ENCODE data around the gene NMT1. TPM values are rescaled to one million over a fixed set of nuclear protein-coding genes. Genes with fewer than 3 reads are reported as not detected.

Gene NMT1
- total RNA-seq, 1 experiment from 2014 or later: 80.8 TPM

DNA sequence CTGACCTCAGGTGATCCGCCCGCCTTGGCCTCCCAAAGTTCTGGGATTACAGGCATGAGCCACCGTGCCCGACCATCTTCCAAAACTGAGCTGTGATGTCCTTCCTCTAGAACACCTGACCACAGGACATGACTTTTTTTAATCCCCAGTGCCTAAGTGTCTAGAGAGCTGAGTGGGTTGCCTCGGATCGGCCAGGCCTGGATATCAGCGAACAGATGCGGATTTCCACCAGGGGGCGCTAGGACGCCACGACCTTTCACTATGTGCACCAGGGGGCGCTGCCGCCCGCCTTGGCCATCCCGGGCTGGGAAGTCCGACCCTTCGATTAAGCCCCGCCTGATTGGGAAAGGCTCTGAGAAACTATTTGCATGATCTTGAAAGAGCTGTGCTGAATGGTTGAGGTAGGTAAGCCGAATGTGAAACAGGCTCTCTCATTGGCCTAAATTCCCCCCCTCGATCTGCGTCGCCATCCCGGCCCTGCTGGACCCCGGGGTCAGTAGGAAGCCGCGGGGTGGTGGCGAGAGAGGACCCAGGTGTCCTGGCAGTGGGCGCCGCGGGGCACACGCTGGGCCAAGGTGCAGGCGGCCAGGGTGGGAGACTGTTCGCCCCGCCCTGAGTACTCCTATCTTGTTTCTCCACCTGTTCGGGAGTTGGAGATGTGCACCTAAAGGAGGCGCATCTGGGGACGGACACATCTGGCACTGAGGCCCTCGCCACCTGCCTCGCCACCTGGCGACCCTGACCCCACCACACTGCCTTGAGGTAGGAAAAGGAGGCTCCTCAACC is 74.3 kb downstream of the NMT1 start, which contains the start of gene ACBD4:
Gene ACBD4 (plus strand): TSS at position 496 of the 786 bp plus-strand sequence. CDS start 458 bp downstream, outside the sequence.
- DNase-seq (ENCODE audit: low read depth): peak; percentile 97

DNA sequence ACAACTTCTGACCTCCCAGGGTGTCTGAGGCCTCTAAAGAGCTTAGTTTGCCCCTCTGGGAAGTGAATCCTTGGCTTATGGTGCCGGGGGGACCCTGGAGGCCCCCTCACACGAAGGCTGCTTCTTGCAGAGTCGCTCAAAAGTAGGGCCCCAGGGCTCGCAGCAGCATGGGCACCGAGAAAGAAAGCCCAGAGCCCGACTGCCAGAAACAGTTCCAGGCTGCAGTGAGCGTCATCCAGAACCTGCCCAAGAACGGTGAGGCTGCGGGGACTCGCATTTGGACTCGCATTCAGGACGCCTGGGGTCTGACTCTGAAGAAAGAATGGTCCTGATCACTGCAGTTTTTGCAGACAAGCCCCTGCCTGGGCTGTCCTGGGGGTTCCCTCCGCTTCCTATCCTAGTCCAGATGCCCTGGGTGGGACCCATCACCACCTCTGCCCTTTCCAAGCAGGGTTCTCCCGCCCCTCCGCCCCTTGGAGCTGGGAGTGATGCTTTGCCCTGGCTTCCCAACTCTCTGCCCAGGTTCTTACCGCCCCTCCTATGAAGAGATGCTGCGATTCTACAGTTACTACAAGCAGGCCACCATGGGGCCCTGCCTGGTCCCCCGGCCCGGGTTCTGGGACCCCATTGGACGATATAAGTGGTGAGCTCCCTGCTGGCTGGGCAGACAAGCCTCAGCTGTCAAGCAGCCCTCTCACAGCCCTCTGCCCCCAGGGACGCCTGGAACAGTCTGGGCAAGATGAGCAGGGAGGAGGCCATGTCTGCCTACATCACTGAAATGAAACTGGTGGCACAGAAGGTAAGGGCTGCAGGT is 75.1 kb downstream of the NMT1 start:
- DNase-seq (ENCODE audit: low read depth): no peak

DNA sequence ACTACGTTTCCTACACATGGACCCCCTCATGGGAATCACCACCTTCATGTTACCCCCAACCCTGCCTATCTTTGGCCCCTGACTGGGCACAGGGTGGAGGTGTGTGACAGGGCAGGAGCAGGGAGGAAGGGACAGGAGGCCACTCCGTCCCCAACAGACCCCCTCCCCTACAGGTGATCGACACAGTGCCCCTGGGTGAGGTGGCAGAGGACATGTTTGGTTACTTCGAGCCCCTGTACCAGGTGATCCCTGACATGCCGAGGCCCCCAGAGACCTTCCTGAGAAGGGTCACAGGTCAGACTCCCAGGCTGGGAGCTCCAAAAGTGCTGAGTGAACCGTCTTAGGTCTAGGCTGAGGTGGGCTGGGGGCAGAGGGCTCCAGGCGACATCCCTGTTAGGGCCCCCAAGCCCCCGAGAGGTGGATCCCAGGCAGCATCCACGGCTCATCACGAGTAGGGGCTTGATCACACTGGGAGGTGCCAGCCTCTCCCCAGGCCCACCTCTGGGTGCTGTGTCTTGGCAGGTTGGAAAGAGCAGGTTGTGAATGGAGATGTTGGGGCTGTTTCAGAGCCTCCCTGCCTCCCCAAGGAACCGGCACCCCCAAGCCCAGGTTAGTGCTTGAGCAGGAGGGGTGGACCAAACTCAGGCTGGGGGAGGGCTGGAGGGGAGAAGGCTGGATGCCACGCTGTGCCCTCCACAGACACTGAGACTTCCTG is 75.9 kb downstream of the NMT1 start:
- DNase-seq (ENCODE audit: low read depth): no peak

DNA sequence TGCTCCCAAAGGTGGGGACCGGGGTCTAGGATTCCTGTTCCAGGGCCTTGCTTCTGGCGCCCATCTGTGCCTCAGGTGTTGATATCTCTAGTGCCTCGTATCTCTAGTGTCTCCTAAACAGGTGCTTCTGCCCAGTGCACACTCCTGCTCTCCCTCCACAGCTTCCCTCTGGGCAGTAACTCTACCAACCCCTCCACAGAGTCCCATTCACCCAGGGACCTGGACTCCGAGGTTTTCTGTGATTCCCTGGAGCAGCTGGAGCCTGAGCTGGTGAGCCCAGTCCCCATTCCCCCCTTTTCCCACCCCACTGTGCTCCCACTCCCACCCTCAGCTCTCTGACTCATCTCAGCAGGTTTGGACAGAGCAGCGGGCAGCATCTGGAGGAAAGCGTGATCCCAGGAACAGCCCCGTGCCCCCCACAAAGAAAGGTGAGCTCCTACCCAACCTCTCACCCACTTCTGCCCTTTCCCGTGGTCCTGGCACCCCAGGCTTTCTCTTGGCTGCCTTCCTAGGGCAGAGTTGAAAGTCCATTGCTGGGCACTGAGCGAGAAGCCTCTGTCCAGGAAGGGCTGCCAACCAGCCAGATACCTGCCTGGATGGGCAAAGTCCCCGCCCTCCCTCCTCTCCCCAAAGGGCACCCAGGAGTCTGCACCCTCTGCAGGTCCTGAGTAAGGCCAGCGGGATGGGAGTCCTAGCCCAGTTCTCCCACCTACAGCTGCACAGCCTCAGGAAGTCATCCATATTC is 76.6 kb downstream of the NMT1 start:
- DNase-seq (ENCODE audit: low read depth): no peak

DNA sequence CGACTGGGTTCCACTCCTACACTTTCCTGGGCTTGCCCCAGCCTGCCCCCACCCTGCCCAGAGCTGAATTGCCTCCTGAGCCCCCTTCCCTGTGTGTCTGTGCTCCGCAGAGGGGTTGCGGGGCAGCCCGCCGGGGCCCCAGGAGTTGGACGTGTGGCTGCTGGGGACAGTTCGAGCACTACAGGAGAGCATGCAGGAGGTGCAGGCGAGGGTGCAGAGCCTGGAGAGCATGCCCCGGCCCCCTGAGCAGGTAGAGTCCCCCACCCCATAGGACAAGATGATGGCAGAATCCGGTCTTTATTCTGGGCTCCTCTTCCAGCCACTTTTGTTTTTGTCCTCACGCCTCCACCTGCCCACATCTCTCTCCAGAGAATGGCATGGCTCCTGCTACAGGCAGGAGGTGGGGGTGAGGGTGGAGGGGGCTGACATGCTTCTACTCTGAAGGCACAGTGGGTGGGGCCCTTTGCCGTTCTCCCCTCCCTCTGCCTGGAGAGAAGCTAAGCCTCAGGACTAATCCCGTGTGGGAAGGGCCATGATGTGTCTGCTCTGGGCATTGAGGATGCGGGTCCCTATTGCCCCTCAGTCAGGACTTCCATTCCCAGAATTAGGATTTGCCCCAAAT is 77.9 kb downstream of the NMT1 start:
- no peak for DNase-seq (ENCODE audit: low read depth)

DNA sequence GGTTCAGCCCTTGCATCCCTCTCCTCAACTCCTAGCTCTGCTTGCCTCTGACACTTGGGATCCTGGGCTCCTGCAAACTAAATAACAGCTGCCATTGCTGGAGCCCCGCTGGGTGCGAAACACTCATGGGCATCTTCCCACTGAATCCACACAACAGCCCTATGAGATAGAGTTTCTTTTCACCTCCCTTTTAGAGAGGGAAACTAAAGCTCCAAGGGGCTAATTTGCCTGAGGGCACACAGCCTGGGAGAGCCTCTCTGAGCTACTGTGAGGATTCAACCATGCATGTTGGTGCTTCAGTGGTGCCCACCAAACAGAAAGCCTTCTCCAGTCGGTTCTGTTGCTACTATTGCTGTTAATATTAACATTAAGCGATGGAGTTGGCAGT is 78.4 kb downstream of the NMT1 start:
- no peak for DNase-seq (ENCODE audit: low read depth)

DNA sequence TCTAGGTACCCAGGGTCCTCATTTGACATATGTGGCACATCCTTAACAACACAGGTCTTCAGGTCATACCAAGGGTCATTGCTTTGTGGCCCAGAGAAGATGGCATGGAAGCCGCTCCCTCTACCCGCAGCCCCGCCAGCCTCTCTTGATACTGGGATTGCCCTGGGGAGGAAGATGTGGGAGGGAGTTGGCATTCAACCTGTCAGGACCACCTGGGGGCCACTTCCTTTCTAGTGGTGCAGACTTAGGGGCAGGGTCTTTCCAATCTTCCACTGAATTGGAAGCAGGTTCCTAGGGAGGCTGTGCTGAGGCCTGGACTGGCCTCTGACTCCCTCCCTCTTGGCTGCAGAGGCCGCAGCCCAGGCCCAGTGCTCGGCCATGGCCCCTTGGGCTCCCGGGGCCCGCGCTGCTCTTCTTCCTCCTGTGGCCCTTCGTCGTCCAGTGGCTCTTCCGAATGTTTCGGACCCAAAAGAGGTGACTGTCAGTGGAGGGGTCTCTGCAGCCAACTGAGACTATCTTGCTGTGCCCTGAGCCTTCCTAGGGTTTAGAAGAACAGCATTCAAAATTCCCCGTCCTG is 82.1 kb downstream of the NMT1 start:
- no peak for DNase-seq (ENCODE audit: low read depth)

DNA sequence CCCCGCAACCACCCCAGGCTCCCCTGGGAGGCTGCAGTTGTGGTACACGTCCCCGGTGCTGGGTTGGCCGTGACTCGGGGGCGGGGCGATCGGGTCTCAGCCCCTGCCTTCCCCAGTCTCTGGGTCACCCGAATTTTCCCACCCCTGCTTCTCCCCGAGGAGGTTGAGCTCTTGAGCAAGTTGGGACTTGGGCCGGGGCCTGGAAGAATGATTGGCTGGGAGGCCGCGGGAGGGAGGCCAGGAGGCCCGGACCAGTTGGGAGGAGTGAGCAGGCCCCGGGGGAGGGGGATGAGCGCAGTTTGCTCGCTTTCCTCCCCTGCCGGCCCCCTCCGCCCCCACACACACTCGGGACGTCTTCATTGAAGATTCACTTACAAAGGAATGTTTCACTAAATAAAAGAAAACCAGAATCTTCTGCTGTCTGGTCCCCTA is 82.7 kb downstream of the NMT1 start:
- peak; percentile 29 for DNase-seq (ENCODE audit: low read depth)

DNA sequence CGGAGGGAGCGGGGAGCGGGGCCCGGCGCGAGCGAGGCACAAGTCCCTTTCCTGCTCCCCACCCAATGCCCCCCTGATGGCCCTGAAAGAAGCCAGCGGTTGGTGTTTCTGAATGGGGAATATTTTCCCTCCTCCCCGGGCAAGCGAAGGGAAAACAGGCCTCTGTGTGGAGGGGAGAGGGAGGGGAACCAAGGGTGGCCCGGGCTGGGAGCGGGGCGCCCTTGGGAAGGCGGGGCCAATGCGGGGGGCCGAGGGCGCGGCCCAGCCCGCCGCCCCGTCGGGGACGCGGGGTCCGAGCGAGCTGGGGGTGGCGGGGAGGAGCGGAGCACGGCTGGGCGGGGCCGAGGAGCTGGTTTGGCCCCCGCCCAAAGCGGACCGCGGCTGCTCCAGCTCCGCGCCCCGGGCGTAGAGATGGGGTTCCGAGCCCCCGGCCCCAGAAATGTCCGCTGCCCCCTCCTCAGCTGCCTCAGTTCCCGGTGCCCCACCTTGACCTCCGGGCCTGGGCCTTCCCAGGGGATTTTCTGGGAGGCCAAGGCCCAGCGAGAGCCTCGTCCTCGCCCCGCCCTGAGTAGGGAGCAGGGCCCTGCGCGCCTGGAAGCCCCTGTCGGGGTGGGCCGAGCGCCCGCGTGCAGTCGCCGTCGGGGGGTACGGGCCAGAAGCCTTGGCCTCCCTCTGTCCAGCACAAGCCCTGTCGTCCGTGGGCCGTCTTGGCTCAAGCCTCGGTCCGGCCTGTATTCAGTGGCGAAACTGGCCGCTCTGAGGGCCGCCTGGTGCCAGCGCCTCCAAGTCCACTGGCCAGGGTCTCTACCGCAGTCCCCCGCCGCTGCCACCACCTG is 83.3 kb downstream of the NMT1 start:
- DNase-seq (ENCODE audit: low read depth): no peak

DNA sequence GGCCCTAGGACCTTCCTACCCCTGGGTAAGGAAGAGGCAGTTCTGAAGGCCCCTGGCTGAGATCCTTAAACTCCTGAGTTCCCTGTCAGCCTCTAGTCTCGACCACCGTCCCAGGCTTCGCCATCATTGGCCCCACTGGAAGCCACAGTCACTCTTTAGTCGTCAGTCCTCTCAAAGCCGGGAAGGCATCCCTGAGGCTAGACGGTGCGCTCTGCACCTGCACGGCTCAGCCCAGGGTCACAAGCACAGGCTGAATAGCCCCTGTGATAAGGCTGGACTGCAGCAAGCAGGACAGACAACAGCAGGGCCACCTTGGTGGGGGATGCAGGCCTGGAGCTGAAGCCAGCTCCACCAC is 83.9 kb downstream of the NMT1 start:
- no peak for DNase-seq (ENCODE audit: low read depth)

DNA sequence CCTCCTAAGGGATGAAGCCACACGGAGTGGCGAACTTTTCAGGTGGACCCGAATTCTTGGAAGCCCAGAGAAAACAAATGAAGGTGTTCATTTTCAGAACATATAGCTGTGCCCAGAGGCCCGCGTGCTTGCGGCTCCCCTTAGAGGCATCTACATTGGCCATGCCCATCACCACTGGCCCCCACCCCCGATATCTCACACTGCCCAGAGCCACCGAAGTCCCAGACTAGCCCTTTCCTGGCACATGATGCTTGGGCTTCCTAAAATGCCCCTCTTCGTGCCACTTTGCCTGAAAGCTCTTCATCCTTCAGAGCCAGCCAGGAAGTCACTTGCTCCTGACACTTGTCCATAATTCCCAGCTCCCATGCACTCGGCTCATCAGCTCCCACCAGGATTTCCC is 85.0 kb downstream of the NMT1 start:
- no peak for DNase-seq (ENCODE audit: low read depth)

DNA sequence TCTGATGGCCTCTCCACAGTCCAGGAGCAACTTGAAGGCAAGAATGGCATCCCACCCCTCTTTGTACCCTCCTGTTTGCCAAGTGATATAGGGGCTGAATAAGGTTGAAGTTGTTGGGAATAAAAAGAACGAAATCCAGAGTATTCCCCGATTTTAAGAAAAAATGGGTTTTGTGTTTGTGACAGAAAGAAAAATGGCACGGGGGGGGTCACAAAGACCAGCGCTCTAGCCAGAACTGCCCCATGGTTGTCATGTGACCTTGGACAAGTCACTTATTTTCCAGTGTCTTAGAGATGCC is 85.4 kb downstream of the NMT1 start:
- no peak for DNase-seq (ENCODE audit: low read depth)

DNA sequence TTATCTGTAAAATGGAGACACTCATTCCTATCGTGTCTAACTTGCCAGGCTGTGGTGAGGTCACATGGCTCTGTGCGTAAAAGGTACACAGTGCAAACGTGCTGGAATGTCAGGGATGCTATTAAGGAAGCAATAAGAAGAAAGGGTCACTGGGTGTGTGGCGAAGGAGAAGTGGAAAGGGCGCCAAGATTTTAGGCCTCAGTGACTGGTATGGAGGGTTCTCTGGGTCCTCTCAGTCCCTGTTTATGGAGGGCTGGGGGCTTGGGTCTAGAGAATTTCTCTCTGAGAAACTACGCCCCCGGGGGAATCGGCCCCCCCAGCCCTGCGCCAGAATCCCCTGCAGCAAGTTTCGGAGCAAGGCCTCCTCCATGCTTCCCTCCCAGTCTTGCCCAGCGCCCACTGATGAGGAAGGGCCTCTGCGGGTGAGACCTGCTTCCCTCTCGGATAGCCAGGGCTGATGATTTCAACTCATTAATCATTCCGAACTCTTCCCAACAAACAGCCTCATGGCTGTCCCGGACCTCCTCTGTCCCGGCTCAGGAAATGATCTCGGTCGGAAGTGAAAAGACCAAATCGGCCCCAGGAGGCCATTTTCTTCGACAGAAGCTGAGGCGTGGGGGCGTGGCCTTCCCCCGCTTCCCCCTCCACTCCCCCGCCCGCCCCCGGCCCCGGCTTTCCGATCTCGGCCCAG is 85.9 kb downstream of the NMT1 start:
- peak; percentile 80 for DNase-seq (ENCODE audit: low read depth)

DNA sequence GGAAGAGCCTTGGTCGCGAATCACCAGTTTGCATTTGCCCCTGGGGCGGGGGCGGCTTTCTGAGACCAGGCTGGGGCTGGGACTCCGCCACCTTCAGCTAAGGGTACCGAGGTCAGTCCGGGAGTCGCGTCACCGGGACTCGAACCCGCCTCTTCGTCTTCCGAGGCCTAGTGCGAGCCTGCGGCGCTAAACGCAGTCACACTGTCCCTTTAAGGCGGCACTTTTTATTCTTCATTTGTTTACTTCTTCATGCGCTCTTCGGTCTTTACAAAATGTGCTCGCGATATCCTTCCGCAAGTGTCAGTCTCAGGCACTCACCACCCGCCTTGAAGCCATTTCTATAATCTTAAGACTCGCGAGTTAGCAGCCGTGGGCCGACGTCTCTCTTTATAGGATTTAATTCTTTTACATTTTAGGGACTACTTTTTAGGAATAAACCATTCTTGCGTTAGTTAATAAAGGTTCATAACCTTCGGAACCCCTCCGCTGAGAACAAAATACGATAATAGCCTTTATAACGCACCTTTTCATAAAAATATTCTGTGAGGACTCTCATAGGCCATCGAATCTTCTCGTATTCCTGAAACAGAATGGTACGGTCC is 86.6 kb downstream of the NMT1 start:
- peak; percentile 95 for DNase-seq (ENCODE audit: low read depth)

DNA sequence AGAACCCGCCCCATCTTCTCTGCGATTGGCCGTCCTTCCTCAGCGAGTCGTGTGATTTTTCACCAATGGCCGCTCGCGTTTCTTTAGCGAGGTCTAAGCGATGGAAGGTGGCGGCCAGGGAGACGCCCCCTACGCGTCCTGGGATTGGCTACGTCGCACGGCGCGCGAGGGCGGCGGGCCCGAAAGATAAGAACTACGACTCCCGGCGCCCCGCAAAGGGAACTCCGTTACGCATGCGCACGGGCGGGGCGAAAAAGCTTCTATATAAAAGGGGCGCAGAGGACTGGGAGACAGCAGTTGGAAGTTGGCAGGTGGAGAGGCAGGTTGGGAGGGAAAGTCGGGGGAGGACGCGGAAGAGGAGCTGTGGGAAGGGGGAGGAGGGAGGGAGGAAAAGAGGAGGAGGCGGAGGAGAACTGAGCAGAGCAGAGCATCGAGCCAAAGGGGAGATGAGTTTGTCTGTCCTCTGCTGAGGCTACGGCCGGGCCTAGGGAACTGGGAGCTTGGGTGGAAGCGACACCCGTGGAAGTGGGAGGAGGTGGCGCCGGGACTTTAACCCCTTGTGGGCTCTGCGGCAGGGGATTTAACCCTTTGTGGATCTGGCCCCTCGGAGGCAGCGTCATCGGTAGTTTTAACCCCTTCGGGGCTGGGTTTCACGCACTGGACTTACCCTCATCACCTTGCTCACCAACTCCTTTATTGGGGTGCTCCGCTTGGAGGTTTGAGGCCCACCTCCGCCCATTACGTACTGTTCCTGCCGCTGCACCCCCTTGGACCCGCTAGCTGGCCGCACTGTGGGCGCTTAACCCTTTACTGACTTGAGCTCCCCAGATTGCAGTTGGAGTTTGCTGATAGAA is 87.3 kb downstream of the NMT1 start, which contains the start of gene HEXIM1:
Gene HEXIM1 (plus strand): TSS at position 293 of the 854 bp plus-strand sequence. CDS start 716 bp downstream, outside the sequence.
- DNase-seq (ENCODE audit: low read depth): peak; percentile 100

DNA sequence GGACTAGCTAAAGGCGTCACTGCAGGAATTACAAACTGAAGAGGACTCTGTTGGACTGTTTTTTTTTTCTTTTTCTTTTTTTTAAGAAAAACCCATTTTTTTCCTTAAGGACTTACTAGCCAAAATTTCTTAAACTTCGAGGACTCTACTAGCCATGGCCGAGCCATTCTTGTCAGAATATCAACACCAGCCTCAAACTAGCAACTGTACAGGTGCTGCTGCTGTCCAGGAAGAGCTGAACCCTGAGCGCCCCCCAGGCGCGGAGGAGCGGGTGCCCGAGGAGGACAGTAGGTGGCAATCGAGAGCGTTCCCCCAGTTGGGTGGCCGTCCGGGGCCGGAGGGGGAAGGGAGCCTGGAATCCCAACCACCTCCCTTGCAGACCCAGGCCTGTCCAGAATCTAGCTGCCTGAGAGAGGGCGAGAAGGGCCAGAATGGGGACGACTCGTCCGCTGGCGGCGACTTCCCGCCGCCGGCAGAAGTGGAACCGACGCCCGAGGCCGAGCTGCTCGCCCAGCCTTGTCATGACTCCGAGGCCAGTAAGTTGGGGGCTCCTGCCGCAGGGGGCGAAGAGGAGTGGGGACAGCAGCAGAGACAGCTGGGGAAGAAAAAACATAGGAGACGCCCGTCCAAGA is 88.0 kb downstream of the NMT1 start:
- peak; percentile 83 for DNase-seq (ENCODE audit: low read depth)

All from LHCN-M2 (cell line).